Renal pelvis (tissue), 4 donors: ENCODE data around the gene GNPTAB. TPM values are rescaled to one million over a fixed set of nuclear protein-coding genes. Genes with fewer than 3 reads are reported as not detected.
"Not testable (repeated sequence)": the region's sequence is repeated elsewhere in the genome, so short reads cannot be mapped to it uniquely, and the experiment has no call there.

Experiments used
- DNase-seq: peaks from one replicate; pipeline ENCODE4 v3.0.0-alpha.2; 2013
- polyA plus RNA-seq, 3 donors: library from polyadenylated mRNA; unstranded; fragments of 120-200 nt; gene quantifications; one replicate each; pipeline ENCODE4 v1.2.1, GENCODE V29; 2013; ENCODE audit not compliant: insufficient read length in 3 of 3

Gene GNPTAB
- polyA plus RNA-seq, 3 donors: 28.2 to 43.6 (median 36.4) TPM

- DNase-seq: no peak
Measured at GRCh38 chr12:101740980-101741379, 89.8 kb downstream of the GNPTAB start.

GRCh38 chr12:101740566-101740965 is 90.2 kb downstream of the GNPTAB start:
- no peak for DNase-seq

- DNase-seq: no peak
Measured at GRCh38 chr12:101738920-101739665, 91.7 kb downstream of the GNPTAB start, which contains the start of gene SYCP3. Gene SYCP3 (minus strand): TSS chr12:101739462. CDS start chr12:101737935, 1,527 bp downstream.

DNA sequence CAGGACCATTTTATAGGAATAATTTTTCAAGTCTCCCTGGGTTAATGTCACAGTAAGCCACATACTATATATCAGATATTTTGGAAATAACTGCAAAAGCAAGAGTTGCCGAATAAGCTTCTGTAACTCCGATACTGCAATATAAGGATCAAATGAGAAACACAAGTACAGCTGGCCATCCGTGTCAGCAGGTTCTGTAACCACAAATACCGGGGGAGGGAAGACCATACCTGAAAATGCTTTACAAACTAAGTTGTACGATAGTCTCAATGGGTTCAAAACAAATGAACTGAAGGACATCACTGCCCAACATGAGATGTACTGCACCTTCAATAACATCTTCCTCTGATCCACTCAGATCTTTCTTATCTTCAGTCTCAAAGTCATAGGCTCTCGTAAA is 93.3 kb downstream of the GNPTAB start:
- DNase-seq: no peak

GRCh38 chr12:101734482-101734881 is 96.3 kb downstream of the GNPTAB start:
- not testable (repeated sequence) for DNase-seq

DNA sequence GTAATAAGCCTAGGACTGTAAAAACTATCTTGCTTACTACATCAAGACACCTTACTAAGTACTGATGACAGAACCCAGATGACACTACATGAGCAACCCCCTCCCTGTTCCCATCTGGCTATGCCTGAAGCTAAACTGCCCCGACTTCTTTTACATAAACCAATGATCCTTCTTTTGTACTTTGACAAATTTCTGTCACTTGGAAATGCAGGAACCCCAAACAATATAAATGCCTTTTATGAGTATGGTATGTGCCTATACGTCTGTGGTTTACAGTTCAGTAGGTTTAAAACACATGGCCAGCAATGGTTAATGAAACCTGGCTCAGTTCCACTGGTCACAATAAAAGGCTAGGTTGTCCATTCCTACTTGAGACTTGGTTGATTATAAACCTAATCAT is 97.6 kb downstream of the GNPTAB start:
- DNase-seq: no peak

DNA sequence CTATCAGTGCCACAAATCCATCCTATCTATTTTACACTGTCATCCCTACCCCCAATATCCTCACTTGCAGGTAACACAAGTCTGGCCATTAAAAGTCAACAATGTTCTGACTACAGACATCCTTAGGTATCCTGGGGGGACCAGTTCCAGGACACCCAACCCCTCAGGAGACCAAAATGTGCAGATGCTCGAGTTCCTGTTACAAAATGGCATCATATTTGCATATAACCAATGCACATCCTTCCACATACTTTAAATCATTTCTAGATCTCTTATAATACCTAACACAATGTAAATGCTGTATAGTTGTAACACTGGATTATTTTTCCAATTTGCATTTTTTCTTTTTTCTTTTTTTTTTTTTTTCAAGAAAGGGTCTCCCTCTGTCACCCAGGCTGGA is 98.4 kb downstream of the GNPTAB start:
- no peak for DNase-seq

- DNase-seq: no peak
Measured at GRCh38 chr12:101729842-101730241, 100.9 kb downstream of the GNPTAB start.

DNA sequence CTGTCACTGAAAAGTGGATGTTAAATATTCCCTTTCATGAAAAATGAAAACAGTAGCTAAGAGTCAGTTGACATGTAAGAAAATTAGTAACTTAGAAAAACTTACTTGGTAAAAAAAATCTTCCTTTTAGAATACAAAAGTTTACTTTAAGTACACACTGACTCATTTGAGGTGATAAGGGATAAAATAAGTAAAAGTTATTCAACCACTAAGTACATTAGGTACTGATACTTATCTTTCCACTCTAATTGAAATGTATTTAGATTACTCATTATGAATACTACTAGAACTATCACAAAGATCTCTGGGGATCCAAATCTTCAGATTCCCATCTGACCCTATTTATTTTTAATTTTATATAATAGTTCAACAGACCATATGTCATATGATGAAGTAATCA is 103.7 kb downstream of the GNPTAB start:
- no peak for DNase-seq

- no peak for DNase-seq
Measured at GRCh38 chr12:101722392-101722791, 108.4 kb downstream of the GNPTAB start.

DNA sequence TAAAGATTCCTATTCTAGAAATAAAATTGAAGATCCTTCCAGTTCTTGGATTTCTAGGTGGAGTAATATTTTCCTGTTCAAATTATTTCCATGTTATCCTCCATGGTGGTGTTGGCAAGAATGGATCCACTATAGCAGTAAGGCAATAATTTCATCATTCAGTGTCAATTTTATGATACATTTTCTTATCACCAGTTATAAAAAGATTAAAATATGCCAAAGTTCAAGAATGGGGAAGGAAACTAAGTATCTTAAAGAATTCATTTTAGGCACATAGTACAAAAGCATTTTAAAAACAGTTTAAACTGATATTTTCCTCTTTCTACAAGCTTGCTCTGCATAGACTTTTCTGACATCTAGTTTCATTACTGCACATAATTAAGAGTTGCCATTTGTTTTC is 110.6 kb downstream of the GNPTAB start:
- DNase-seq: no peak

GRCh38 chr12:101719566-101719965 is 111.2 kb downstream of the GNPTAB start:
- DNase-seq: no peak

- no peak for DNase-seq
Measured at GRCh38 chr12:101714877-101715444, 115.8 kb downstream of the GNPTAB start.

- no peak for DNase-seq
Measured at GRCh38 chr12:101713930-101714329, 116.8 kb downstream of the GNPTAB start.

DNA sequence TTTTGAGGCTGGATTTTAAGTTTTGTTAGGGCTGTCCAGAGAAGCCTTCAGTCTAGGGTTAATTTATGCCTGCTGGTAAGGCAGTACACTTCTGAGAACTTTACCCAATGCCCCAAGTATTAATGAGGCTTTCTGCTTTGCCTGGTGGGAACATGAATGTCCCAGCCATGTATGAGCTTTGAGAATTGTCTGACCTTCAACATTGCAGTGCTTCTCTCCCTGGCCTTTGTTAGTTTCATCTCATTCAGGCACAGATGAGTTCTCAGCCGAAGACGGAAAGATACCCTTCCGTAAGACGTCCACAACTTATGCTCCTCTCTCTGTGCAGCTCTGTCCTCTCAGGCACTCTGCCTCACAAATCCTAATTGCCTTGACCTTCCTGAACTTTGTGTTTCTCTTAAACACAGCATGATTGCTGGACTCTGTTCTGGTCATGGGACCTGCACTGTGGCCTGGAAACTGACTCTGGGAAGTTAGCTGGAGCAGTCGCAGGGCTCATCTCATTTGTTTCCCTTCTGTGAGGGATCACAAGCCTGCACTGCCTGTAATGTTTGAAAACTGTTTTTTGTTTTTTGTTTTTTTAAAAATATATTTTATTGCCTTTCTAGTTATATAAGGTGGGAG is 117.6 kb downstream of the GNPTAB start:
- DNase-seq: peak; percentile 39

DNA sequence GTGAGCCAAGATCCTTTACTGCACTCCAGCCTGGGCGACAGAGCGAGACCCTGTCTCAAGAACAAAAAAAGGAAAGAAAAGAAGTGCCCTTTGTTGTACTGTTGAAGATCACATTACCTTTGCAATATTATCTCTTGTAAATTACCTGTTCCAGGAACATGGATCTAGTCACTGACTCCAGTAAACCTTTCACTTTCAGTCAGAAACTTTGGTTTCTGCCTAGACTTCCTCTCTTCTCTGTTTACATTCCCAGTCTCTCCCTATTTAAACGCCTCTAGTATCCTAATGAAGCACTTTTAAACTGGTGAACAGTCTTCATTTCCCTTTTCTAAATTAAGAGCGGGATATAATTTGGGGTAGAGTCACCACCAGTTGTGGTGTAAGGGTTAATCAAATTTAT is 120.5 kb downstream of the GNPTAB start:
- no peak for DNase-seq

DNA sequence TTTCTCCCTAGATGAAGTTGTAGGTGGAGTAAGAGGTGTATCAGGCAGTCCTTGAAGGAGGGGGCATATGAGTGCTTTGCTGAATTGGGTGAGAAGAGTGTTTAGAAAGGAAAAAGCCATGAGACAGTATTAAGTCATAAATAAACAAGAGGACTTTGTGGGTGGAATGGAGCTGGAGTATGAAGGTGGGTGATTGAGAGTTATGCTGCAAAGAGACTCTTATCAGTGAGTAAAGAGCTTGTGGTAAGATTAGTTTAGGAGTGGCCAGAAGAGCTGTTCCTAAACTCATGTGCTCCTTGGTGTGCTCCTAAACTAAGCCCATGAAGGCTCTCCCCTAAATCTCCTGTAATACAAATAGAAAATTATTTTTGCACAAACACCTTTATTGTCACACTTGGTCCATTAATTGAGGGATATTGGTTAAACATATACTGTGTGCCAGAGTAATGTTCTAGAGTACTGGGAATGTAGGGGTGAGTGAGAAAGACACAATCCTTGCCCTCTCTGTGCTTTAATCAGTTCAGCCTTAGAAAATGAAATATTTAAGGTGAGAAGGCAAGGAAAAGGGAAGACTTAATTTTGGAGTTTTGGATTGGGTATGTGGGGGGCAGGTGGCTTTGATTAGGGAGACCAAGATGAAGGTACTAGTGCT is 123.5 kb downstream of the GNPTAB start:
- DNase-seq: no peak

DNA sequence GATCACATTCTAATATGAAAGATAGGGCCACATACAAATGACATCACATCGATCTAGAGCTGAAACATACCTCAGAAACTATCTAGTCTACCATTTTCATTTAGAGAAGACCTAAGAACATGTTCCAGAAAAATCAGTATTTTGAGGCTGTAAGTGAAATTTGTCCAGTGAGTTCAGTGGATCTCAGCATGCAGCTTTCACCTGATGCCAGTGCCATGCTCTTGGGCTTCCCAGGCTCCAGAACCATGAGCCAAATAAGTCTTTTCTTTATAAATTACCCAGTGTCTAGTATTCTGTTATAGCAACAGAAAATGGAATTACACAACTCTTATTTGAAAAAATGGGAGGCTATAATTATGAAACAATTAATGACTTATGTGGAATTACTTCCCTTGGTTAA is 124.4 kb downstream of the GNPTAB start:
- DNase-seq: no peak

GRCh38 chr12:101703487-101703886 is 127.3 kb downstream of the GNPTAB start:
- no peak for DNase-seq

DNA sequence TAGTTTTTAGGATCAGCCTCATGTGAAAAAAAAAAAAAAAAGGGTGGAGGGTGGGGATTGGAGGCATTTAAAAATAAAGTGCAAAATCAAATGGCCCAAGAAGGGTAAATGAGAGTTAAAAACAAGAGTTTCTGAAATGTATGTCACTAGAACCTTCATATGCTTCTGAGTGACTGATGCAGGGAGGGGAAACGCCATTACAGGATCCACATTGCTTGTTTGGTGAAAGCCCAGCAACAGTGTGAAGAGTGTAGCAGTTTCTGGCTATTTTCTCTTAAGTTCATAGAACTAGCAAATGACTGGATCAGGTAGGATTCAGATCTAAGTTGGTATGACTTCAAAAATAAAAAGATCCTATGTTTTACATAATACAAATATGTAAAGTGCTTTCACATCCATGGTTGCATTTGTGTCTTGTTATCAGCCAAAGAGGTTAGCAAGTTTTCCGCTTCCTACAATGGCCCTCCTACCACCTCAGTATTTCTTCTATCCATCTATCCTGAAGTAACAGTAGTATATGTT is 130.4 kb downstream of the GNPTAB start:
- no peak for DNase-seq

DNA sequence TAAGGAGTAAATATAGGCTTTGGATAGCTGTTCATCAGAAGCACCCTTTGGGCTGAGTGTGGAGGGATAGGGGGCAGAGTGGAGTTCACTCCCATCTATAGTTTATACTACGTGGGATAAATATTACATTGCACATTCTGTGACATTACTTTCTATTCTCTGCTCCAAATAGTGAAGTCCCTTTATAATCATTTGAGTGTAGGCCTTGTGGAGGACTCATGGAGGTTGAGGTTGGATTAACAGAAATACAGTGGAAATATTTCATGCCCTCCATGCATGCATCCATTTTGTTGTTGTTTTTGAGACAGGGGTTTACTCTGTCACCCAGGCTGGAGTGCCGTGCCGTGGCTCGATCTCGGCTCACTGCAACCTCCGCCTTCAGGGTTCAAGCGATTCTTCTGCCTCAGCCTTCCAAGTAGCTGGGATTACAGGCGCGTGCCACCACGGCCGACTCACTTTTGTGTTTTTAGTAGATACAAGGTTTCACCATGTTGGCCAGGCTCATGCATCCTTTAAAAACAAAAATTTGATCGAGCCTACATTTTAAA is 131.9 kb downstream of the GNPTAB start:
- no peak for DNase-seq
